K562 (cell line): Measurements from ENCODE around the gene GPR15.

Experiments
- RFX7 ChIP-seq: fragments of 250-450 bp; sonication (Bioruptor Pico); IDR thresholded peaks from 2 replicates; pipeline ENCODE4 v1.5.1; 2021; ENCODE audit warnings: mild to moderate bottlenecking
- TAF1 ChIP-seq: IDR thresholded peaks from 2 replicates; pipeline ENCODE4 v1.6.1; 2011; ENCODE audit warnings: mild to moderate bottlenecking, low read length, moderate library complexity; ENCODE audit not compliant: insufficient read depth, control insufficient read depth, severe bottlenecking; ENCODE audit errors: extremely low read depth

- TF ChIP-seq TAF1: no peak
- TF ChIP-seq RFX7 (CRISPR knock-in tag): no peak
Observed at GRCh38 chr3:98545940-98546339, 14.2 kb downstream of the GPR15 start.
